ENCODE data around the gene SLC35F3.

The SLC35F3 gene

GRCh38 chr1:234369784-234370183, 465.3 kb downstream of the SLC35F3 start:
- no peak for DNase-seq (ENCODE audit: low read depth)

- DNase-seq (ENCODE audit: low read depth): no peak
Measured at GRCh38 chr1:234371414-234371813, 466.9 kb downstream of the SLC35F3 start.

GRCh38 chr1:234372011-234372757, 467.7 kb downstream of the SLC35F3 start:
- DNase-seq (ENCODE audit: low read depth): no peak

- DNase-seq (ENCODE audit: low read depth): peak; percentile 76
Measured at GRCh38 chr1:234373064-234373958, 468.8 kb downstream of the SLC35F3 start, which contains the start of gene COA6. Gene COA6 (plus strand): TSS chr1:234373456. CDS start chr1:234373467, 11 bp downstream.

GRCh38 chr1:234373959-234374254, 469.4 kb downstream of the SLC35F3 start:
- no peak for DNase-seq (ENCODE audit: low read depth)

Data from T follicular helper cell (primary cell).